Right atrium auricular region (tissue), 2 donors: ENCODE data around the gene SRSF5. TPM values are rescaled to one million over a fixed set of nuclear protein-coding genes. Genes with fewer than 3 reads are reported as not detected.

Source experiments
- DNase-seq: peaks from one replicate; pipeline ENCODE4 v3.0.0-alpha.2; 2019; ENCODE audit warnings: low spot score
- H3K27ac ChIP-seq, 2 donors: fragments of 200-600 bp; sonication (generic); 1 replicate in 1 of 2; 2 replicates in 1 of 2; pipeline ENCODE4 v1.5.1; 2016 to 2019
- H3K27me3 ChIP-seq, 2 donors: fragments of 200-600 bp; sonication (generic); one replicate each; pipeline versions ENCODE4 v1.5.1 to v1.6.0; 2017 to 2019
- H3K36me3 ChIP-seq: fragments of 200-600 bp; sonication (generic); one replicate; pipeline ENCODE4 v1.5.1; 2016
- H3K4me1 ChIP-seq, 2 donors: fragments of 200-600 bp; sonication (generic); one replicate each; pipeline versions ENCODE4 v1.5.1 to v1.6.0; 2017 to 2019
- H3K4me3 ChIP-seq, 2 donors: fragments of 200-600 bp; sonication (generic); 1 replicate in 1 of 2; 2 replicates in 1 of 2; pipeline ENCODE4 v1.5.1; 2017 to 2019; ENCODE audit warnings: mild to moderate bottlenecking in 1 of 2, moderate library complexity in 1 of 2
- H3K9me3 ChIP-seq, 2 donors: fragments of 200-600 bp; sonication (generic); one replicate each; pipeline ENCODE4 v1.5.1; 2019
- total RNA-seq, 2 donors: library from RNA; depleted of rRNA; stranded (reverse); fragments of >200 nt; gene quantifications; one replicate each; pipeline ENCODE4 v1.1.0, GENCODE V29; 2016
- TF ChIP-seq, protein P1 (sequence below), 2 donors: fragments of 200-600 bp; sonication (generic); IDR thresholded peaks; one replicate each; pipeline ENCODE4 v1.5.1; 2019; ENCODE audit warnings: antibody characterized with exemption in 2 of 2

SRSF5 gene
- total RNA-seq, 2 donors from 2014 or later, result 96.8 to 111 TPM

DNA sequence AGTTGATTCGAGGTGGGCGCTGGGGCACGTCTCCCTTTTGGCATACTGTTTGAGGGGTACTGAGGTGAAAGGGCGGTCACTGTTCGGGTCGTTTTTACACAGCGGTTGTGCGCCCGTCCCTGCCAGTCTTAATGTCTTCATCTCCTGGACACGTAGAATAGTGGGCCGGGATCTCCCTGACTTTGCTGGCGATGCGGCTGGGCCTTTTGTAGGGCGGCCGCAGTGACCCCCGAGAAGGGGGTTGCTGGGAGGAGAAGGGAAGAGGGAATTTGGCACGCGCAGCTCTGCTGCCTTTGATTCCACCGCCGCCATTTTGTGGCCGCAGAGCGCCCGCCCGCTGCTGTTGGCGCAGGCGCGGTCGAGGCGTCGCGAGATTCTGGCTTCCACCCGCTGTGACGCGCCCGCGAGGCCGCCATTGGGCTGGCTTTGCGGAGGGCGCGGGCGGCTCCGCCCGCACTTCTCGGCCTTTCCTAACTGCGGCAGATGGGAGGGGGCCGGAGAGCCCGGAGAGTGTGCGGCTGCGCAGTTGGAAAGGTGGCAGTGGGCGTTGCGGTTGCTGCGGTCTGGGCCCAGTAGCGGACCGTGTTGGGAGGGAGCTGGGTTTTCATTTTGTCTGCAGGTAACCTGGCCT, 542 bp downstream of the SRSF5 start:
- peak; percentile 90 for DNase-seq
- TF ChIP-seq, protein P1, sequence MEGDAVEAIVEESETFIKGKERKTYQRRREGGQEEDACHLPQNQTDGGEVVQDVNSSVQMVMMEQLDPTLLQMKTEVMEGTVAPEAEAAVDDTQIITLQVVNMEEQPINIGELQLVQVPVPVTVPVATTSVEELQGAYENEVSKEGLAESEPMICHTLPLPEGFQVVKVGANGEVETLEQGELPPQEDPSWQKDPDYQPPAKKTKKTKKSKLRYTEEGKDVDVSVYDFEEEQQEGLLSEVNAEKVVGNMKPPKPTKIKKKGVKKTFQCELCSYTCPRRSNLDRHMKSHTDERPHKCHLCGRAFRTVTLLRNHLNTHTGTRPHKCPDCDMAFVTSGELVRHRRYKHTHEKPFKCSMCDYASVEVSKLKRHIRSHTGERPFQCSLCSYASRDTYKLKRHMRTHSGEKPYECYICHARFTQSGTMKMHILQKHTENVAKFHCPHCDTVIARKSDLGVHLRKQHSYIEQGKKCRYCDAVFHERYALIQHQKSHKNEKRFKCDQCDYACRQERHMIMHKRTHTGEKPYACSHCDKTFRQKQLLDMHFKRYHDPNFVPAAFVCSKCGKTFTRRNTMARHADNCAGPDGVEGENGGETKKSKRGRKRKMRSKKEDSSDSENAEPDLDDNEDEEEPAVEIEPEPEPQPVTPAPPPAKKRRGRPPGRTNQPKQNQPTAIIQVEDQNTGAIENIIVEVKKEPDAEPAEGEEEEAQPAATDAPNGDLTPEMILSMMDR (IDR thresholded peaks at IDR 0.05), result peak in 1 of 2 donors; percentile 9
- peak overlapping the region; percentile 95 to 97 for H3K4me3 ChIP-seq
- H3K27me3 ChIP-seq, result no peaks in the 10 kb centered on the region
- peaks cover 47% of the 10 kb centered on the region for H3K36me3 ChIP-seq
- H3K27ac ChIP-seq, result peak overlapping the region; percentile 98 to 100
- H3K9me3 ChIP-seq, result no peaks in the 10 kb centered on the region
- peaks cover 0 to 40% of the 10 kb centered on the region in 2 donors for H3K4me1 ChIP-seq

DNA sequence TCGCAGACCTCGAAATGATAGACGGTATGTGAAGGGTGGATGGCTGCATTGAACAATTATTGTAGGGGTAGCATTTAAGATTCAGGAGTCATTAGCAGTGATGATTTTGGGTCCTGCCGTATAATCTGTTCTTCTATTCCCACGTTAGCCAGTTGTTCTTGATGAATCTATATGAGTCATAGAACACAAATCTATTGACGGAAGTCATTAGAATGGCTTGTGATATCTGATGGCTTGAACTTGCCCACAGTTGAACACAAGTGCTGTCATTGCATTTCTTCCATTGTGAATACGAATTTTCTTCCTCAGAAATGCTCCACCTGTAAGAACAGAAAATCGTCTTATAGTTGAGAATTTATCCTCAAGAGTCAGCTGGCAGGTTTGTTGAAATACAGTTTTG, 1.9 kb downstream of the SRSF5 start:
- H3K4me3 ChIP-seq, result peak overlapping the region; percentile 95 to 97
- H3K9me3 ChIP-seq, result no peaks in the 10 kb centered on the region
- peaks cover 61% of the 10 kb centered on the region for H3K36me3 ChIP-seq
- no peak for DNase-seq
- H3K4me1 ChIP-seq, result peaks cover 0 to 40% of the 10 kb centered on the region in 2 donors
- no peaks in the 10 kb centered on the region for H3K27me3 ChIP-seq
- H3K27ac ChIP-seq, result peak overlapping the region; percentile 98 to 100
- TF ChIP-seq, protein P1 (IDR thresholded peaks at IDR 0.05), result no peak

DNA sequence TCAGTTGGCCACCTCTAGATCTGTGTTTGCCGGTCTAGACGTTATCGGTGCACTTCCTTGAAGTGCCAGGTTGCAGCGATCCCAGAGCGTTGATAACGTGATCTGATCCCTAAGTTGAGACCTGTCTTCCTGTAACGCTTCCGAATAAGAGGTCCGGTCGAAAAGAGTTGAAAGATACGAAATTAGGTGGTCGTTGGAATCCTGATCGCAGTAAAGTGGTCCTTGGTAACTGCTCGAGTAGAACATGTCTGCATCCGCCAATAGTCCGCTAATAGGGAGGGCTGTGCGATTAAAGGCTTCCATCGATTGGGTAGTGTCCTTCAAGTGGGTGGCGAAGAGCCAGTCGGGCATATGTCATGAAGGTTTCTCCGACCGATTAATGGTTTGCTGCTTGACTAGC, 2.7 kb downstream of the SRSF5 start:
- Histone ChIP-seq H3K27ac (no peak overlapping the region), H3K4me3 (no peak overlapping the region), H3K27me3 (no peaks in the 10 kb centered on the region), H3K36me3 (peaks cover 69% of the 10 kb centered on the region), H3K9me3 (no peaks in the 10 kb centered on the region), H3K4me1 (peaks cover 0 to 40% of the 10 kb centered on the region in 2 donors)
- DNase-seq, result no peak
- TF ChIP-seq, protein P1 (IDR thresholded peaks at IDR 0.05), result no peak

DNA sequence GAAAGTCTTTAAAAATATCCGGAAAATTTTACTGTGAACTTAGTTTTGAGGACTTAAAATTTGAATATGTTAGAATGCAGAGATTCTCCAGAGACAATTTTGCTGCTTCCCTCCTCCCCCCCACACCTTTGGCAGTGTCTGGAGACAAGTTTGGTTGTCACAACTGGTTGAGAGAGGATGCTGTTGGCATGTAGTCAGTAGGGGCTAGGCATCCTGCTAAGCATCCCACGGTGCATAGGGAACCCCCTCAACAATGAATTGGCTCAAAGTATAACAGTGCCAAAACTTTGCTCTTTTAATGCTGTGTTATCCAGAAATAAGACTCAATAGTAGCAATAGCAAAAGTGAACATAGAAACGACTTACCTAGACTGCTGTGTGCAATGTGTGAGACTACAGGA, 3.6 kb downstream of the SRSF5 start:
- DNase-seq, result no peak
- Histone ChIP-seq H3K27me3 (no peaks in the 10 kb centered on the region), H3K36me3 (peaks cover 78% of the 10 kb centered on the region), H3K4me1 (peaks cover 0 to 45% of the 10 kb centered on the region in 2 donors), H3K4me3 (no peak overlapping the region), H3K9me3 (no peaks in the 10 kb centered on the region), H3K27ac (no peak overlapping the region)
- TF ChIP-seq, protein P1 (IDR thresholded peaks at IDR 0.05), result no peak

DNA sequence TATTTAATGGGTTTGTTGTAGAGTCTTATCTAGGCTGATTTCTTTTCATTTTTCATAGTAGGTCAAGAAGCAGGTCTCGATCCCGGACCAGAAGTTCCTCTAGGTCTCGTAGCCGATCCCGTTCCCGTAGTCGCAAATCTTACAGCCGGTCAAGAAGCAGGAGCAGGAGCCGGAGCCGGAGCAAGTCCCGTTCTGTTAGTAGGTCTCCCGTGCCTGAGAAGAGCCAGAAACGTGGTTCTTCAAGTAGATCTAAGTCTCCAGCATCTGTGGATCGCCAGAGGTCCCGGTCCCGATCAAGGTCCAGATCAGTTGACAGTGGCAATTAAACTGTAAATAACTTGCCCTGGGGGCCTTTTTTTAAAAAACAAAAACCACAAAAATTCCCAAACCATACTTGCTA, 4.2 kb downstream of the SRSF5 start:
- H3K4me3 ChIP-seq, result no peak overlapping the region
- DNase-seq, result no peak
- no peaks in the 10 kb centered on the region for H3K27me3 ChIP-seq
- peaks cover 84% of the 10 kb centered on the region for H3K36me3 ChIP-seq
- H3K27ac ChIP-seq, result no peak overlapping the region
- H3K4me1 ChIP-seq, result peaks cover 0 to 44% of the 10 kb centered on the region in 2 donors
- TF ChIP-seq, protein P1 (IDR thresholded peaks at IDR 0.05), result no peak
- no peaks in the 10 kb centered on the region for H3K9me3 ChIP-seq
